ENCODE data around the gene NUDT19.

- TF ChIP-seq CTCF (IDR thresholded peaks at IDR 0.05) (no peak), POLR2A (IDR thresholded peaks at IDR 0.05) (peak; percentile 61 to 91)
These were observed at the start of gene NUDT19 for GRCh38 chr19:32691291-32691951.
